Body of pancreas (tissue), 4 donors: ENCODE measurements around the gene FARS2. TPM values are rescaled to one million over a fixed set of nuclear protein-coding genes. Genes with fewer than 3 reads are reported as not detected.

Experiments
- ATAC-seq: fragments of 150-250 bp; one replicate; pipeline ENCODE4 v1.9.1; 2016
- DNase-seq, 4 donors: peaks; one replicate each; pipeline ENCODE4 v3.0.0-alpha.2; 2019
- H3K27ac ChIP-seq, 4 donors: fragments of 200-600 bp; sonication (generic); 1 replicate in 3 of 4; 2 replicates in 1 of 4; pipeline versions ENCODE4 v1.5.1 to v1.6.1; 2016 to 2019; ENCODE audit warnings: mild to moderate bottlenecking in 1 of 4, mixed read lengths in 1 of 4, moderate library complexity in 1 of 4
- H3K27me3 ChIP-seq, 2 donors: fragments of 200-600 bp; sonication (generic); one replicate each; pipeline ENCODE4 v1.6.0; 2016; ENCODE audit warnings: mild to moderate bottlenecking in 1 of 2
- H3K36me3 ChIP-seq, 2 donors: fragments of 200-600 bp; sonication (generic); replicated peaks in 1 of 2; 2 replicates each; pipeline ENCODE4 v1.5.1; 2016; ENCODE audit warnings: low read depth in 2 of 2; ENCODE audit not compliant: insufficient read depth in 1 of 2
- H3K4me1 ChIP-seq: fragments of 200-600 bp; sonication (generic); one replicate; pipeline ENCODE4 v1.6.0; 2016
- H3K4me3 ChIP-seq, 2 donors: fragments of 200-600 bp; sonication (generic); 1 replicate in 1 of 2; 2 replicates in 1 of 2; pipeline ENCODE4 v1.5.1; 2016 to 2019
- H3K9me3 ChIP-seq, 3 donors: fragments of 200-600 bp; sonication (generic); 1 replicate in 2 of 3; 2 replicates in 1 of 3; pipeline ENCODE4 v1.5.1; 2016
- POLR2A ChIP-seq, 3 donors: fragments of 450-650 bp; IDR thresholded peaks; one replicate each; pipeline ENCODE4 v1.6.1; 2016; ENCODE audit warnings: antibody characterized with exemption in 3 of 3, mild to moderate bottlenecking in 2 of 3
- WGBS, 2 donors: methylation state at CpG; one replicate each; pipeline ENCODE4 v1.1.5; 2017; 5-methylcytosine and 5-hydroxymethylcytosine counted together
- intact Hi-C: fragments of 100-400 bp; cut with DNase I; formaldehyde crosslinking; loops from one replicate; pipeline ENCODE4 v1.15.1; 2023
- total RNA-seq, 2 donors: library from RNA; depleted of rRNA; stranded (reverse); fragments of >200 nt; gene quantifications; one replicate each; pipeline ENCODE4 v1.1.0, GENCODE V29; 2016
- TF ChIP-seq, protein P1 (sequence below), 7 experiments: fragments of 450-650 bp in 4 of 7; fragments of 200-600 bp in 3 of 7; sonication (generic) in 3 of 7; IDR thresholded peaks; one replicate each; pipeline ENCODE4 v1.5.1; 2016 to 2019; ENCODE audit warnings: antibody characterized with exemption in 7 of 7

FARS2 gene
- total RNA-seq, 2 donors from 2014 or later: 6.5 to 9.6 TPM

DNA sequence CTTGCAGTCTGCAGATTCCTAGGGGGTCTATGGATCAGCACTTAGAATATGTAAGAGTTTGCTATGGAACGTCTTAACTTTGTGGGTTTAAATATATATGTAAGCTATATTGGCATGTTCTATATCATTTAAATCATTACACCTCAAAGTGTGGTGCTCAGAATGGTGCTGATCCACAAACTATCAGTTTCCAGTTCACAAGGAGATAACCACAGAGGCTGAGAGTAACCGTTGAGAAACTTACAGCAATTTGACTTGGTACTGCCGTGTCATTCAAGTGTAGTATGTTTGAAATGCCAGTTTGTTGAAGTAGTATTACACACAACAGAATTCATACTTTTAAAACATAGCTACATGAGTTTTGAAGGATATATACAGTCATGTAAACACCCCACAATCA, 279.7 kb downstream of the FARS2 start:
- no peak overlapping the region for H3K4me3 ChIP-seq
- no peaks in the 10 kb centered on the region for H3K9me3 ChIP-seq
- 83 to 90% methylated on average over 3 of the region's 3 CpGs for WGBS, 2 donors
- ATAC-seq (no peak), DNase-seq (no peak)
- TF ChIP-seq, protein P1, sequence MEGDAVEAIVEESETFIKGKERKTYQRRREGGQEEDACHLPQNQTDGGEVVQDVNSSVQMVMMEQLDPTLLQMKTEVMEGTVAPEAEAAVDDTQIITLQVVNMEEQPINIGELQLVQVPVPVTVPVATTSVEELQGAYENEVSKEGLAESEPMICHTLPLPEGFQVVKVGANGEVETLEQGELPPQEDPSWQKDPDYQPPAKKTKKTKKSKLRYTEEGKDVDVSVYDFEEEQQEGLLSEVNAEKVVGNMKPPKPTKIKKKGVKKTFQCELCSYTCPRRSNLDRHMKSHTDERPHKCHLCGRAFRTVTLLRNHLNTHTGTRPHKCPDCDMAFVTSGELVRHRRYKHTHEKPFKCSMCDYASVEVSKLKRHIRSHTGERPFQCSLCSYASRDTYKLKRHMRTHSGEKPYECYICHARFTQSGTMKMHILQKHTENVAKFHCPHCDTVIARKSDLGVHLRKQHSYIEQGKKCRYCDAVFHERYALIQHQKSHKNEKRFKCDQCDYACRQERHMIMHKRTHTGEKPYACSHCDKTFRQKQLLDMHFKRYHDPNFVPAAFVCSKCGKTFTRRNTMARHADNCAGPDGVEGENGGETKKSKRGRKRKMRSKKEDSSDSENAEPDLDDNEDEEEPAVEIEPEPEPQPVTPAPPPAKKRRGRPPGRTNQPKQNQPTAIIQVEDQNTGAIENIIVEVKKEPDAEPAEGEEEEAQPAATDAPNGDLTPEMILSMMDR (IDR thresholded peaks at IDR 0.05): no peak
- TF ChIP-seq POLR2A (IDR thresholded peaks at IDR 0.05): no peak
- no peaks in the 10 kb centered on the region for H3K36me3 ChIP-seq
- intact Hi-C loops: no loop called here
- H3K27me3 ChIP-seq: no peaks in the 10 kb centered on the region
- no peak overlapping the region for H3K27ac ChIP-seq
- no peaks in the 10 kb centered on the region for H3K4me1 ChIP-seq

DNA sequence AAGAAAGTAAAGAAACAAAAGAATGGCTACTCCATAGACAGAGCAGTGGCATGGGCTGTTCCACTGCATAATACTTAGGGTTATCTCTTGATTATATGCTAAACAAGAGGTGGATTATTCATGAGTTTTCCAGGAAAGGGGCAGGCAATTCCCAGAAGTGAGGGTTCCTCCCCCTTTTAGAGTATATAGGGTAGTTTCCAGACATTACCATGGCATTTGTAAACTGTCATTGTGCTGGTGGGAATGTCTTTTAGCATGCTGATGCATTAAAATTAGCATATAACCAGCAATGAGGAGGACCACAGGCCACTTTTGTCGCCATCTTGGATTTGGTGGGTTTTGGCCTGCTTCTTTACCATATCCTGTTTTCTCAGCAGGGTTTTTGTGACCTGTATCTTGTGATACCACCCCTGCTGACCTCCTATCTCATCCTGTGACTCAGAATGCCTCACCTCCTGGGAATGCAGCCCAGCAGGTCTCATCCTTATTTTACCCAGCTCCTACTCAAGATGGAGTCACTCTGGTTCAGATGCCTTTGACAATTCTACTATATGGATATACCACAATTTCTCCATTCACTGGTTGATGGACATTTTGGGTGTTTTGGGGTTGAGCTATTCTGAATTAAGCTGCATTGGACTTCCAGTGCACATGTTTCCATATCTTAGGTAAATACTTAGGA, 280.6 kb downstream of the FARS2 start:
- Histone ChIP-seq H3K4me3 (no peak overlapping the region), H3K4me1 (no peaks in the 10 kb centered on the region), H3K36me3 (no peaks in the 10 kb centered on the region), H3K27ac (no peak overlapping the region), H3K9me3 (no peaks in the 10 kb centered on the region), H3K27me3 (no peaks in the 10 kb centered on the region)
- ATAC-seq (no peak), DNase-seq (no peak)
- TF ChIP-seq, protein P1 (IDR thresholded peaks at IDR 0.05): no peak
- no peak for TF ChIP-seq POLR2A (IDR thresholded peaks at IDR 0.05)
- intact Hi-C loops: no loop called here
- WGBS, 2 donors: 100% methylated on average over 1 of the region's 1 CpG

DNA sequence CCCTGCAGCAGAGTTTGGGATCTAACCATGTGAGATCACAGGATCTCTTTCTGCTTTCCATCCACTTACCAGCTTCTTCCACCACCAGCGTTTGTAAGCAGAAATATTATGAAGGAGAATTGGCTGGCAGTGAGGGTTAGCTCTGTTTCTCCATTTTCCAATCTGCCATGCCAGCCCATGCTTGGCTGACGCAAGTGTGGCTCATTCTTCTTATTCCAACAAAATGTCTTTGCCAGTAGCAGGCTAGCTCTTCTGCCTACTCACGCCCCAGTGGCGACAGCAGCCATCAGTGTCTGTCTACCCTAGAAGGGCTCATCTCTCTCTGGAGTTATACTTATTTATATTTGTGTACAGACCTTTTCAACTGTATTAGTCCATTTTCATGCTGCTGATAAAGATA, 286.2 kb downstream of the FARS2 start:
- 97 to 99% methylated on average over 4 of the region's 4 CpGs for WGBS, 2 donors

DNA sequence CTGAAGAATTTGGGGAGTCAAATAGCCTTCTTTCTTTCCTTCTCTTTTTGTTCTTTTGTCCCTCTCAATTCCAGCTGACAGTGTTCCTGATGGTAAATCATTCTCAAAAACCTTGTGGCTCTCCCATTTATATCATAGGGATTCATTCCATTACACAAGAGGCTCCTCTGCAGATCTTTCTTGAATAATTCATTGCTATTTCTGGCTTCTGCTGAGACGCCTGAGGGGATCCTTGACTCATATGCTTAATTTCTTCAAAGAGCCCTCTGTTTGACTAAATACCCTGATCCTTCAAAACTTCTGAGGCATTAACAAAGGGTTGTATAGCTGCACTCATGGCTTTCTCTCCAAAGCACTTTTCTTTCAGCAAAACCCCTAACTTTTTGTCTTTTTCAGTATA, 289.3 kb downstream of the FARS2 start:
- Histone ChIP-seq H3K4me1 (no peaks in the 10 kb centered on the region), H3K27me3 (no peaks in the 10 kb centered on the region), H3K27ac (no peak overlapping the region), H3K36me3 (no peaks in the 10 kb centered on the region), H3K4me3 (no peak overlapping the region), H3K9me3 (no peaks in the 10 kb centered on the region)
- no peak for TF ChIP-seq POLR2A (IDR thresholded peaks at IDR 0.05)
- TF ChIP-seq, protein P1 (IDR thresholded peaks at IDR 0.05): no peak
- no peak for ATAC-seq
- 93 to 95% methylated on average over 1 of the region's 1 CpG for WGBS, 2 donors
- intact Hi-C loops: no loop called here
- no peak for DNase-seq

More for the DNA sequence above, 286.2 kb downstream of the FARS2 start:
- H3K36me3 ChIP-seq: no peaks in the 10 kb centered on the region
- H3K27me3 ChIP-seq: no peaks in the 10 kb centered on the region
- TF ChIP-seq POLR2A (IDR thresholded peaks at IDR 0.05): no peak
- TF ChIP-seq, protein P1 (IDR thresholded peaks at IDR 0.05): no peak
- intact Hi-C loops: no loop called here
- no peaks in the 10 kb centered on the region for H3K4me1 ChIP-seq
- no peak for DNase-seq
- H3K4me3 ChIP-seq: no peak overlapping the region
- H3K27ac ChIP-seq: no peak overlapping the region
- ATAC-seq: no peak
- H3K9me3 ChIP-seq: no peaks in the 10 kb centered on the region

DNA sequence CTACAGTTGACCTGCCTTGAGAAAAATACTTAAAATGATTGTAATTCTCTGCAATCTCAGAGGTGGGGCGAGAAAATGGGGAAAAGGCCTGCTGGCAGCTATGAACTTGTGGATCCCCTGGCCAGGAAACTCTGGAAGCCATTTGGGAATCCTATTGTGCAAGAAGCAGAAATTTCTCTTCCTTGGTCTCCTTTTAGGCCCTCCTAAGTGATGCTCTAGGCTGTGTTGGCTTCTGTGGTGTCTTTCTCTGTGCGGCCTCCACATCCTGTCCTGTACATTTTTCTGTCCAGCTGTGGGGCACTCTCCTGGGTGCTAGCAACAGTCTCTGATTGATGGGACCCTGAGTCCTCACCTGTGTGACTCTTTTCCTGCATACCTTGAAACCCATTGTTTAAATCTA, 290.9 kb downstream of the FARS2 start:
- no peak overlapping the region for H3K4me3 ChIP-seq
- 89 to 94% methylated on average over 2 of the region's 2 CpGs for WGBS, 2 donors
- H3K9me3 ChIP-seq: no peaks in the 10 kb centered on the region
- ATAC-seq (no peak), DNase-seq (no peak)
- TF ChIP-seq, protein P1 (IDR thresholded peaks at IDR 0.05): no peak
- TF ChIP-seq POLR2A (IDR thresholded peaks at IDR 0.05): no peak
- no peak overlapping the region for H3K27ac ChIP-seq
- no peaks in the 10 kb centered on the region for H3K4me1 ChIP-seq
- no peaks in the 10 kb centered on the region for H3K27me3 ChIP-seq
- intact Hi-C loops: no loop called here
- H3K36me3 ChIP-seq: no peaks in the 10 kb centered on the region
